HG02623 (cell line): ENCODE measurements around the gene ZFAND6.
A peak's percentile ranks its signal among the peaks of the same experiment; 100 is the strongest.
"Not testable (repeated sequence)": the region's sequence is repeated elsewhere in the genome, so short reads cannot be mapped to it uniquely, and the experiment has no call there.

ENCODE experiments used
- ATAC-seq: cut with Tn5 transposase; IDR thresholded peaks from one replicate; pipeline ENCODE4 v1.9.1; 2021; ENCODE audit warnings: moderate library complexity; ENCODE audit not compliant: unreplicated experiment

Gene ZFAND6

GRCh38 chr15:80058851-80059785, at the start of gene ZFAND6:
Gene ZFAND6, plus strand, starts transcription at chr15:80059676. Its CDS starts 60,669 bp downstream, at chr15:80120345.
- peak; percentile 73 for ATAC-seq

- ATAC-seq = no peak
Observed at GRCh38 chr15:80010131-80010673, 49.3 kb upstream of the ZFAND6 start.

GRCh38 chr15:80011041-80011523, 48.4 kb upstream of the ZFAND6 start:
- ATAC-seq = not testable (repeated sequence)

- ATAC-seq = no peak
Observed at GRCh38 chr15:80011596-80011995, 47.9 kb upstream of the ZFAND6 start.

GRCh38 chr15:80012060-80012726, 47.3 kb upstream of the ZFAND6 start:
- ATAC-seq = no peak

GRCh38 chr15:80014186-80014585, 45.3 kb upstream of the ZFAND6 start:
- not testable (repeated sequence) for ATAC-seq

- no peak for ATAC-seq
Observed at GRCh38 chr15:80015156-80015555, 44.3 kb upstream of the ZFAND6 start.

- ATAC-seq = not testable (repeated sequence)
Observed at GRCh38 chr15:80016506-80016905, 43.0 kb upstream of the ZFAND6 start.

GRCh38 chr15:80017139-80017538, 42.3 kb upstream of the ZFAND6 start:
- not testable (repeated sequence) for ATAC-seq

- ATAC-seq = no peak
Observed at GRCh38 chr15:80019168-80019745, 40.2 kb upstream of the ZFAND6 start.

- ATAC-seq = not testable (repeated sequence)
Observed at GRCh38 chr15:80020149-80020548, 39.3 kb upstream of the ZFAND6 start.

GRCh38 chr15:80020731-80021130, 38.7 kb upstream of the ZFAND6 start:
- no peak for ATAC-seq

GRCh38 chr15:80026310-80026709, 33.2 kb upstream of the ZFAND6 start:
- no peak for ATAC-seq

- no peak for ATAC-seq
Observed at GRCh38 chr15:80026754-80027153, 32.7 kb upstream of the ZFAND6 start.

- ATAC-seq = no peak
Observed at GRCh38 chr15:80028937-80029336, 30.5 kb upstream of the ZFAND6 start.

GRCh38 chr15:80031841-80032240, 27.6 kb upstream of the ZFAND6 start:
- ATAC-seq = no peak

GRCh38 chr15:80034629-80035028, 24.8 kb upstream of the ZFAND6 start:
- no peak for ATAC-seq

GRCh38 chr15:80036071-80036470, 23.4 kb upstream of the ZFAND6 start:
- ATAC-seq = no peak

- ATAC-seq = no peak
Observed at GRCh38 chr15:80041494-80042253, 17.8 kb upstream of the ZFAND6 start.

GRCh38 chr15:80042568-80042967, 16.9 kb upstream of the ZFAND6 start:
- no peak for ATAC-seq
